MM.1S (cell line): Measurements from ENCODE around the gene ABHD11.

ENCODE experiments used
- CTCF ChIP-seq: fragments of 300-600 bp; sonication (generic); IDR thresholded peaks from 2 replicates; pipeline ENCODE4 v1.5.1; 2016; ENCODE audit warnings: antibody characterized with exemption, low read length, mixed read lengths
- EZH2phosphoT487 ChIP-seq: fragments of 300-600 bp; sonication (generic); IDR thresholded peaks from 2 replicates; pipeline ENCODE4 v1.6.1; 2018; ENCODE audit warnings: antibody characterized with exemption, low read length

- TF ChIP-seq CTCF (no peak), EZH2phosphoT487 (no peak)
These were observed 40.3 kb upstream of the ABHD11 start for GRCh38 chr7:73778801-73779389.
